ENCODE results near the gene CLEC17A.
"Not testable (repeated sequence)": the region's sequence is repeated elsewhere in the genome, so short reads cannot be mapped to it uniquely, and the experiment has no call there.

CLEC17A gene

GRCh38 chr19:14584372-14584771, 1.5 kb downstream of the CLEC17A start:
- not testable (repeated sequence) for DNase-seq

- peak; percentile 41 for DNase-seq
Measured at GRCh38 chr19:14585187-14585586, 2.3 kb downstream of the CLEC17A start.

GRCh38 chr19:14589433-14589832, 6.5 kb downstream of the CLEC17A start:
- DNase-seq = not testable (repeated sequence)

- DNase-seq = no peak
Measured at GRCh38 chr19:14595558-14595957, 12.7 kb downstream of the CLEC17A start.

- DNase-seq = no peak
Measured at GRCh38 chr19:14599548-14600147, 16.8 kb downstream of the CLEC17A start.

- no peak for DNase-seq
Measured at GRCh38 chr19:14603990-14604387, 21.1 kb downstream of the CLEC17A start.

- no peak for DNase-seq
Measured at GRCh38 chr19:14606627-14607026, 23.7 kb downstream of the CLEC17A start.

GRCh38 chr19:14611051-14611450, 28.2 kb downstream of the CLEC17A start:
- DNase-seq = no peak

- not testable (repeated sequence) for DNase-seq
Measured at GRCh38 chr19:14612242-14612641, 29.4 kb downstream of the CLEC17A start.

GRCh38 chr19:14612657-14613056, 29.8 kb downstream of the CLEC17A start:
- DNase-seq = no peak

GRCh38 chr19:14613399-14614098, 30.7 kb downstream of the CLEC17A start:
- DNase-seq = not testable (repeated sequence)

- DNase-seq = peak; percentile 9
Measured at GRCh38 chr19:14614099-14614412, 31.2 kb downstream of the CLEC17A start.

- DNase-seq = no peak
Measured at GRCh38 chr19:14615623-14616022, 32.7 kb downstream of the CLEC17A start.

GRCh38 chr19:14616407-14616806, 33.5 kb downstream of the CLEC17A start:
- no peak for DNase-seq

GRCh38 chr19:14619404-14619803, 36.5 kb downstream of the CLEC17A start:
- DNase-seq = no peak

GRCh38 chr19:14624491-14624890, 41.6 kb downstream of the CLEC17A start:
- DNase-seq = not testable (repeated sequence)

- DNase-seq = no peak
Measured at GRCh38 chr19:14629557-14629956, 46.7 kb downstream of the CLEC17A start.

- no peak for DNase-seq
Measured at GRCh38 chr19:14632286-14632685, 49.4 kb downstream of the CLEC17A start.

GRCh38 chr19:14639536-14640277, 56.8 kb downstream of the CLEC17A start:
- no peak for DNase-seq

- DNase-seq = no peak
Measured at GRCh38 chr19:14648506-14648905, 65.6 kb downstream of the CLEC17A start.

- no peak for DNase-seq
Measured at GRCh38 chr19:14649020-14649419, 66.1 kb downstream of the CLEC17A start.

- DNase-seq = no peak
Measured at GRCh38 chr19:14650161-14650560, 67.3 kb downstream of the CLEC17A start.

- no peak for DNase-seq
Measured at GRCh38 chr19:14654786-14655560, 72.1 kb downstream of the CLEC17A start.
